ENCODE measurements around the gene GALNTL6. TPM values are rescaled to one million over a fixed set of nuclear protein-coding genes. Genes with fewer than 3 reads are reported as not detected.

Gene GALNTL6
- total and polyA plus RNA-seq, 9 of the 15 experiments (the other 6 are each of a cell fraction or from before 2014, with no cell fraction given) = 0.18 to 0.50 (median 0.29) TPM

- H3K36me3 ChIP-seq (ENCODE audit: control insufficient read depth, insufficient read depth, low read length) = no peaks in the 10 kb centered on the region
- TF ChIP-seq ZNF316 (IDR thresholded peaks at IDR 0.05) (peak; percentile 67; the same call in 1 of the 2 replicates), MAFG (tag; conservative IDR thresholded peaks at IDR 0.05) (peak; percentile 36; the same call in 1 of the 2 replicates), ZBTB40 (IDR thresholded peaks at IDR 0.05) (no peak), ZBTB40 (CRISPR knock-in tag; IDR thresholded peaks at IDR 0.05) (no peak), U2AF2 (optimal IDR thresholded peaks at IDR 0.05; ENCODE audit: low read depth, low read length) (no peak), C11orf30 (IDR thresholded peaks at IDR 0.05; ENCODE audit: low read depth) (0 out of 2 replicates have a peak, but pooled peaks have one; percentile 33), MAFF (IDR thresholded peaks at IDR 0.05; ENCODE audit: low read length) (peak; percentile 46; the same call in 1 of the 2 replicates)
- H3K27me3 ChIP-seq (ENCODE audit: control insufficient read depth in 2 of 2, insufficient read depth in 2 of 2, low read length in 2 of 2) = no peaks in the 10 kb centered on the region
- H3K27ac ChIP-seq (ENCODE audit: extremely low read depth, low read depth, low read length) = no peak overlapping the region
- DNase-seq (ENCODE audit: extremely low read depth in 1 of 4, low spot score in 3 of 4) = no peak
- H4K20me1 ChIP-seq (replicated peaks; ENCODE audit: control insufficient read depth, insufficient read depth, low read length) = no peaks in the 10 kb centered on the region
- BruUV-seq (replicated peaks) = no TSS peak
- ChIA-PET CTCF (ENCODE audit: low intra/inter-chr PET ratio) (no interaction called here), POLR2A (no interaction called here)
- H2AFZ ChIP-seq (ENCODE audit: low read depth, low read length) = no peak overlapping the region
- ATAC-seq = no peak
- H3K79me2 ChIP-seq (ENCODE audit: control insufficient read depth, insufficient read depth, low read length) = no peaks in the 10 kb centered on the region
- H3K9me3 ChIP-seq (replicated peaks; ENCODE audit: control insufficient read depth, insufficient read depth, low read depth, low read length) = no peaks in the 10 kb centered on the region
- intact Hi-C loops (cut with micrococcal nuclease) (no loop called here), in situ Hi-C loops (cut with MboI) (no loop called here)
- no peak for FAIRE-seq
- H3K4me3 ChIP-seq = no peak overlapping the region
- H3K4me1 ChIP-seq (replicated peaks in 1 of 2; ENCODE audit: control insufficient read depth in 2 of 2, insufficient read depth in 2 of 2, low read length in 2 of 2) = no peaks in the 10 kb centered on the region
- H3K9me1 ChIP-seq (ENCODE audit: control insufficient read depth, insufficient read depth, low read length) = no peaks in the 10 kb centered on the region
- H3K4me2 ChIP-seq (ENCODE audit: insufficient read depth, low read length) = no peak overlapping the region
- no peak overlapping the region for H3K9ac ChIP-seq (ENCODE audit: insufficient read depth in 1 of 2, low read depth in 2 of 2, low read length in 2 of 2)
Observed at GRCh38 chr4:172770787-172771186, 957.6 kb downstream of the GALNTL6 start.

Data from K562 (cell line).